Keratinocyte (primary cell): ENCODE data around the gene UPK3B. TPM values are rescaled to one million over a fixed set of nuclear protein-coding genes. Genes with fewer than 3 reads are reported as not detected.

Source experiments
- polyA plus RNA-seq, 5 experiments: library from polyadenylated mRNA; depleted of rRNA in 3 of 5; stranded (reverse) in 3 of 5; stranded (forward) in 1 of 5; unstranded in 1 of 5; fragments of >200 nt; gene quantifications; 1 replicate in 1 of 5; 2 replicates in 3 of 5; 3 replicates in 1 of 5; pipeline versions ENCODE4 v1.2.1 to v1.2.3, GENCODE V29; 2011 to 2012; ENCODE audit warnings: missing spikeins in 2 of 5, low read depth in 1 of 5, low replicate concordance in 1 of 5
- small RNA-seq, 3 experiments: library from RNA; depleted of rRNA; stranded (forward); fragments of <200 nt; gene quantifications; one replicate each; pipeline ENCODE3, GENCODE V24; 2012; ENCODE audit warnings: low read depth in 3 of 3, low replicate concordance in 1 of 3; ENCODE audit not compliant: insufficient read length in 3 of 3

The UPK3B gene
- polyA plus RNA-seq, 1 donor (not counting 4 experiments of a cell fraction or from before 2014, with no cell fraction given) = 2.6 TPM

Small RNA genes within 50 kb of the gene (small RNA-seq; reads per million reads assigned to genes)
- 0 reads per million in 3 experiments for gene RF00019

Other genes starting within 250 kb of the UPK3B start
- 460 to 1,644 TPM (median 478 TPM) in 3 replicates for gene HSPB1, start 207.9 kb upstream of the UPK3B start, polyA plus RNA-seq
- gene YWHAG, start 151.6 kb upstream of the UPK3B start, polyA plus RNA-seq = 88.1 to 130 TPM (median 116 TPM) in 3 replicates
- 0.98 to 1.6 TPM (median 1.1 TPM) in 3 replicates for gene SSC4D, start 100.9 kb upstream of the UPK3B start, polyA plus RNA-seq
- 6.9 to 13.6 TPM (median 7.7 TPM) in 3 replicates for gene ZP3, start 85.6 kb upstream of the UPK3B start, polyA plus RNA-seq
- gene DTX2, start 48.8 kb upstream of the UPK3B start, polyA plus RNA-seq = 15.1 to 25.6 TPM (median 22.4 TPM) in 3 replicates
- gene SPDYE16, start 32.7 kb downstream of the UPK3B start, polyA plus RNA-seq = not detected in 3 replicates
- 6.9 to 11.7 TPM (median 9.1 TPM) in 3 replicates for gene POMZP3, start 116.7 kb downstream of the UPK3B start, polyA plus RNA-seq